Measurements from ENCODE around the gene CCDC88B.

Gene CCDC88B

DNA sequence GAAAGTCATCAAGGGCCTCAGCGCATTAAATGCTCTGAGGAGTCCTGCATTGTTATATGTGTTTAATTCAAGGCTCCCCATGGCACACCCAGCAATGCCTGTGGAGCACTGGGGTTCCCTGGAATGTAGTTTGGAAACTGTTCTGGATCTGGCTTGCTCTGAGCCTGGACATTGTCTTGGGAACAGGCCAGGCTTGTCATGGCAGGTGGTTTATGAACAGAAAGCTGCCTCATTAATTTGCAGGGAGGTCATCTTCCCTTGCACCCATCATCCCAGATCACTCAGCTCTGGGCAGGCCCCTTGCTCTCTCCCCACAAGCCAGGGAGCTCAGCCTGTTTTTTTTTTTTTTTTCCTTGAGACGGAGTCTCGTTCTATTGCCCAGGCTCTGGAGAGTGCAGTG lies 51.8 kb downstream of the CCDC88B start:
- Histone ChIP-seq H3K27me3 (replicated peaks; ENCODE audit: control insufficient read depth, insufficient read depth, low read length) (no peaks in the 10 kb centered on the region; the same call in none of the 2 replicates), H3K36me3 (ENCODE audit: control insufficient read depth, insufficient read depth, low read length) (no peaks in the 10 kb centered on the region), H3K4me3 (replicated peaks; ENCODE audit: low read depth, low read length) (no peak overlapping the region)
- DNase-seq (ENCODE audit: extremely low read depth, insufficient read length): no peak
- TF ChIP-seq, protein P1, sequence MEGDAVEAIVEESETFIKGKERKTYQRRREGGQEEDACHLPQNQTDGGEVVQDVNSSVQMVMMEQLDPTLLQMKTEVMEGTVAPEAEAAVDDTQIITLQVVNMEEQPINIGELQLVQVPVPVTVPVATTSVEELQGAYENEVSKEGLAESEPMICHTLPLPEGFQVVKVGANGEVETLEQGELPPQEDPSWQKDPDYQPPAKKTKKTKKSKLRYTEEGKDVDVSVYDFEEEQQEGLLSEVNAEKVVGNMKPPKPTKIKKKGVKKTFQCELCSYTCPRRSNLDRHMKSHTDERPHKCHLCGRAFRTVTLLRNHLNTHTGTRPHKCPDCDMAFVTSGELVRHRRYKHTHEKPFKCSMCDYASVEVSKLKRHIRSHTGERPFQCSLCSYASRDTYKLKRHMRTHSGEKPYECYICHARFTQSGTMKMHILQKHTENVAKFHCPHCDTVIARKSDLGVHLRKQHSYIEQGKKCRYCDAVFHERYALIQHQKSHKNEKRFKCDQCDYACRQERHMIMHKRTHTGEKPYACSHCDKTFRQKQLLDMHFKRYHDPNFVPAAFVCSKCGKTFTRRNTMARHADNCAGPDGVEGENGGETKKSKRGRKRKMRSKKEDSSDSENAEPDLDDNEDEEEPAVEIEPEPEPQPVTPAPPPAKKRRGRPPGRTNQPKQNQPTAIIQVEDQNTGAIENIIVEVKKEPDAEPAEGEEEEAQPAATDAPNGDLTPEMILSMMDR (IDR thresholded peaks at IDR 0.05; ENCODE audit: insufficient read depth, low read length, poor library complexity, severe bottlenecking): no peak

- H3K27me3 ChIP-seq (replicated peaks; ENCODE audit: control insufficient read depth, insufficient read depth, low read length): no peaks in the 10 kb centered on the region
- H3K4me3 ChIP-seq (replicated peaks; ENCODE audit: low read depth, low read length): no peak overlapping the region
- DNase-seq (ENCODE audit: extremely low read depth, insufficient read length): no peak
Observed at GRCh38 chr11:64395545-64396078, 55.6 kb downstream of the CCDC88B start.

DNA sequence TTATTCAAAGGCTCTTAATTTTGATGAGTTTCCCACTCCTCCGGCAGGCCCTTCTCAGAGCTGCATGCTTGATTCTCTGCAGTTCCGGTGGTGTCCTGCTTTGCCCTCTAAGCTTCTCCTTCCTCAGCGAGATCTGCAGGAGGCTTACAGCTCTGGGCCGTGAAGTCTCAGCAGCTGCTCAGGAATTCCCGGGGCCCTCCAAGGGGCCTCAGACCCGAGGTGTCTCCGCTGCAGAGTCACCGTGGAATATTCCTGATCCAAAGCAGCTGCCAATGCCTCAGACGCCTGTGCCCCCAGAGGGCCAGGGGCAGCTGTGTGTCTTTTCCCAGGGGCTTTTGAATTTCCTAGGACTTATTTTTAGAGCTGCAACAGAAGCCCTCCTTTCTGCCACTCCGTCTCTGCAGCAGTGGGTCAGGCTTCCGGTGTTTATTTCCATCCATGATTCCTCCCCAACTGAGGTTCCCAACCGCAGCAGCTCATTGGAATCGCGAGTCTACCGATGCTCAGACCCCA lies 56.1 kb downstream of the CCDC88B start:
- Histone ChIP-seq H3K27me3 (replicated peaks; ENCODE audit: control insufficient read depth, insufficient read depth, low read length) (no peaks in the 10 kb centered on the region), H3K4me3 (replicated peaks; ENCODE audit: low read depth, low read length) (no peak overlapping the region), H3K36me3 (ENCODE audit: control insufficient read depth, insufficient read depth, low read length) (no peaks in the 10 kb centered on the region)
- TF ChIP-seq, protein P1 (IDR thresholded peaks at IDR 0.05; ENCODE audit: insufficient read depth, low read length, poor library complexity, severe bottlenecking): no peak
- no peak for DNase-seq (ENCODE audit: extremely low read depth, insufficient read length)

More at GRCh38 chr11:64395545-64396078, 55.6 kb downstream of the CCDC88B start:
- no peaks in the 10 kb centered on the region for H3K36me3 ChIP-seq (ENCODE audit: control insufficient read depth, insufficient read depth, low read length)
- TF ChIP-seq, protein P1 (IDR thresholded peaks at IDR 0.05; ENCODE audit: insufficient read depth, low read length, poor library complexity, severe bottlenecking): no peak

- H3K27me3 ChIP-seq (replicated peaks; ENCODE audit: control insufficient read depth, insufficient read depth, low read length): no peaks in the 10 kb centered on the region; the same call in 1 of the 2 replicates
- TF ChIP-seq, protein P1 (IDR thresholded peaks at IDR 0.05; ENCODE audit: insufficient read depth, low read length, poor library complexity, severe bottlenecking): no peak
- H3K4me3 ChIP-seq (replicated peaks; ENCODE audit: low read depth, low read length): no peak overlapping the region
- no peak for DNase-seq (ENCODE audit: extremely low read depth, insufficient read length)
- H3K36me3 ChIP-seq (ENCODE audit: control insufficient read depth, insufficient read depth, low read length): no peaks in the 10 kb centered on the region
Observed at GRCh38 chr11:64400102-64400501, 60.1 kb downstream of the CCDC88B start.

- H3K36me3 ChIP-seq (ENCODE audit: control insufficient read depth, insufficient read depth, low read length): no peaks in the 10 kb centered on the region
- TF ChIP-seq, protein P1 (IDR thresholded peaks at IDR 0.05; ENCODE audit: insufficient read depth, low read length, poor library complexity, severe bottlenecking): no peak
- DNase-seq (ENCODE audit: extremely low read depth, insufficient read length): no peak
- H3K4me3 ChIP-seq (replicated peaks; ENCODE audit: low read depth, low read length): no peak overlapping the region
- H3K27me3 ChIP-seq (replicated peaks; ENCODE audit: control insufficient read depth, insufficient read depth, low read length): no peaks in the 10 kb centered on the region; the same call in 1 of the 2 replicates
Observed at GRCh38 chr11:64400667-64401066, 60.7 kb downstream of the CCDC88B start.

Data from GM06990 (cell line).